Measurements from ENCODE around the gene MRO. TPM values are rescaled to one million over a fixed set of nuclear protein-coding genes. Genes with fewer than 3 reads are reported as not detected.

MRO gene
- total RNA-seq, 4 donors from 2014 or later, result 0.24 to 0.28 (median 0.26) TPM; not detected in 1

GRCh38 chr18:50853863-50854271, 34.1 kb upstream of the MRO start:
- Histone ChIP-seq H3K27me3 (no peaks in the 10 kb centered on the region), H3K27ac (no peak overlapping the region), H3K9me3 (no peaks in the 10 kb centered on the region), H3K4me1 (no peaks in the 10 kb centered on the region), H3K36me3 (no peaks in the 10 kb centered on the region), H3K4me3 (no peak overlapping the region)
- no peak for DNase-seq
- intact Hi-C loops (cut with DNase I; ENCODE audit: low total_unique reads), result no loop called here
- TF ChIP-seq POLR2A (IDR thresholded peaks at IDR 0.05), result no peak
- TF ChIP-seq CTCF (IDR thresholded peaks at IDR 0.05), result no peak

- H3K4me1 ChIP-seq, result no peaks in the 10 kb centered on the region
- H3K9me3 ChIP-seq, result no peaks in the 10 kb centered on the region
- no peak overlapping the region for H3K27ac ChIP-seq
- no peak for TF ChIP-seq CTCF (IDR thresholded peaks at IDR 0.05)
- no peak overlapping the region for H3K4me3 ChIP-seq
- DNase-seq, result no peak
- no peaks in the 10 kb centered on the region for H3K36me3 ChIP-seq
- intact Hi-C loops (cut with DNase I; ENCODE audit: low total_unique reads), result no loop called here
- no peaks in the 10 kb centered on the region for H3K27me3 ChIP-seq
Observed at GRCh38 chr18:50850307-50851065, 30.7 kb upstream of the MRO start.

- Histone ChIP-seq H3K9me3 (no peaks in the 10 kb centered on the region), H3K27me3 (no peaks in the 10 kb centered on the region), H3K36me3 (no peaks in the 10 kb centered on the region), H3K27ac (no peak overlapping the region), H3K4me1 (no peaks in the 10 kb centered on the region), H3K4me3 (no peak overlapping the region)
- no peak for DNase-seq
- intact Hi-C loops (cut with DNase I; ENCODE audit: low total_unique reads), result no loop called here
- no peak for TF ChIP-seq CTCF (IDR thresholded peaks at IDR 0.05)
- TF ChIP-seq POLR2A (IDR thresholded peaks at IDR 0.05), result no peak
Observed at GRCh38 chr18:50849419-50849821, 29.6 kb upstream of the MRO start.

- Histone ChIP-seq H3K27ac (no peak overlapping the region), H3K9me3 (no peaks in the 10 kb centered on the region), H3K4me1 (no peaks in the 10 kb centered on the region), H3K4me3 (no peak overlapping the region), H3K27me3 (no peaks in the 10 kb centered on the region), H3K36me3 (no peaks in the 10 kb centered on the region)
- intact Hi-C loops (cut with DNase I; ENCODE audit: low total_unique reads), result no loop called here
- no peak for TF ChIP-seq CTCF (IDR thresholded peaks at IDR 0.05)
- no peak for DNase-seq
Observed at GRCh38 chr18:50848991-50849390, 29.2 kb upstream of the MRO start.

GRCh38 chr18:50848061-50848551, 28.3 kb upstream of the MRO start:
- no peaks in the 10 kb centered on the region for H3K36me3 ChIP-seq
- H3K9me3 ChIP-seq, result no peaks in the 10 kb centered on the region
- no peak for TF ChIP-seq CTCF (IDR thresholded peaks at IDR 0.05)
- no peak for TF ChIP-seq POLR2A (IDR thresholded peaks at IDR 0.05)
- no peaks in the 10 kb centered on the region for H3K27me3 ChIP-seq
- no peak overlapping the region for H3K27ac ChIP-seq
- intact Hi-C loops (cut with DNase I; ENCODE audit: low total_unique reads), result no loop called here
- no peak for DNase-seq
- H3K4me1 ChIP-seq, result no peaks in the 10 kb centered on the region
- no peak overlapping the region for H3K4me3 ChIP-seq

Measured in uterus (tissue), 4 donors.